ENCODE measurements around the gene LTBR.

Gene LTBR

GRCh38 chr12:6368906-6369525 lies 14.9 kb upstream of the LTBR start:
- no peak for FAIRE-seq

DNA sequence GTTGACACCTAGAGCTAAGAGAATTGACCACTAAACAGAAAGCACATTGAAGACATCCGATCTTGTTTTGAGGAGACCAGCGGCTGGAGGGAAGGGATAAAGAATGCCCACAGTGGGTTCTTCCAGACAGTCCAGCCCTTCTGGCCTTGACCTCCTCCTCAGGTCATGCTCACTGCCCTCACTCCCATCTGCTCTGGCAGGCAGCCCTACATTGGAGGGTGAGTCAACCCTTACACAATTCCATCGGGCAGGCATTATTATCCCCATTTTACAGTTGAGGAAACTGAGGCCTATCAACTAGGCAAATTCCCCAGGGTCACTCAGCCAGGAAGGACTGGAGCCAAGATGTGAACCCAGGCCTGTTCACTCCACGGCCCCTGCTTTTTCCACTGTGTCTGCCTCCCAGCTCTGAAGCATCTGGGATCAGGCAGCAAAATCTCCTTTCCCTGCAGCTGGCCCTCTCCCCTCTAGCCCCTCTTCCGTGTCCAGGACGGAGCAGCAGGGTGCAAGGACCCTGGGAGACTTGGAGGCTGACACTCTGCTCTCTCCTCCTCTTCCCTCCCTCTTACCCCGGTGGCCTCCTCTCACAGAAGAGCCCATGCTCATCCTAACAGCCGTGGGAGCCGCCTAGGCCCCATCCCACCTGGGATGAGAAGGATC lies 13.9 kb upstream of the LTBR start:
- FAIRE-seq: no peak

DNA sequence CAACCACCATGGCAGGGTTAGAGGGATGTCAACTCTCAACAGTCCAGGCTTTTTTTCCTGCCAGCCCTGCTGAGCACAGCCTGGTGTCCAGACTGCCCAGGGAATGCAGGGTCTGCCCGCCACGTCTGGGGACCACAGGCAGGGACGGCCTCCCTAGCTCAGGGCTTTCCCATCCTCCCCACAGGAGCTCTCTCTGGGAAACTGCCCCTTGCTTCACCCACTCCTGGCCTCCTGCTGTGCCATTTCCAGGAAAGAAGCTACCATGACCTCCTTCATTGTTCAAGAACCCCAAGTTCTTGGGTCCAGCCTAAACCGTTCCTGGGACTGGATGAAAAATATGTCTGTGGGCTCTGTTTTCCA lies 13.4 kb upstream of the LTBR start:
- FAIRE-seq: no peak

DNA sequence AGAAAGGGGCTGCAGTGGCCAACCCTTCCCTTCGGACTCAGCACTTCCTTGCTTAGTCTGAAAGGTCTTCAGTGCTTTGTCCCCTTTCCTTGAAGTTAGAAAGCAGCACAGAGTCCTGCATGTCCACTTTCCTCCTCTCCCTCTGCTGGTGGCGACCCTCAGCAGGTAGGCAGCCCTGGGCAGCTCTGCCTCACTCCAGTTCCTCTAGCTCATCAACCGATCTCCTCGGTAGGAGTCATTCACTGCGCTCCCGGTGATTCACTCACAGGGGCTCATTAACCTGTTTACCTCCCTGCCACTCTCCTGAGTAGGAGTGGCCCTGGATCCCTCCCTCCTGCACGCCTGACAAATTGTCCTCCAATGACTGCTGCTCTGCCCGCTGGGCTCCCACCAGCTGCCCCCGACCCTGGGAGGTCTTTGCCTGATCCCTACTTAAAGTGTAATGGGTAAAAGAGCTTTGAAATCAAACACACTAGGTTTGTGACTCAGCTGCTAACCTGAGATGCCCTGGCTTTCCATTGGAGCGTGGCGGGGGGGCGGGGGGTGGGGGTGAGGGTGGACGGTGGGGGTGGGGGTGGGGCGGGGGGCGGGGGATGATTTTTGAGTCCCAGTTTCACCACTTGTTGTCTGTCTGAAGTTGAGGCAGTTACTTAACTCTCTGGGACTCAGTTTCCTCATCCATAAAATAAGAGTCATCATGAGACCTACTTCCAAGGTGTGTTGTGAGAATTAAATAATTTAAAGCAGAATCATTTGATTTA lies 12.8 kb upstream of the LTBR start:
- no peak for FAIRE-seq

- no peak for FAIRE-seq
These were observed 11.5 kb upstream of the LTBR start for GRCh38 chr12:6372403-6373003.

- FAIRE-seq: no peak
These were observed 10.8 kb upstream of the LTBR start for GRCh38 chr12:6373022-6373787.

DNA sequence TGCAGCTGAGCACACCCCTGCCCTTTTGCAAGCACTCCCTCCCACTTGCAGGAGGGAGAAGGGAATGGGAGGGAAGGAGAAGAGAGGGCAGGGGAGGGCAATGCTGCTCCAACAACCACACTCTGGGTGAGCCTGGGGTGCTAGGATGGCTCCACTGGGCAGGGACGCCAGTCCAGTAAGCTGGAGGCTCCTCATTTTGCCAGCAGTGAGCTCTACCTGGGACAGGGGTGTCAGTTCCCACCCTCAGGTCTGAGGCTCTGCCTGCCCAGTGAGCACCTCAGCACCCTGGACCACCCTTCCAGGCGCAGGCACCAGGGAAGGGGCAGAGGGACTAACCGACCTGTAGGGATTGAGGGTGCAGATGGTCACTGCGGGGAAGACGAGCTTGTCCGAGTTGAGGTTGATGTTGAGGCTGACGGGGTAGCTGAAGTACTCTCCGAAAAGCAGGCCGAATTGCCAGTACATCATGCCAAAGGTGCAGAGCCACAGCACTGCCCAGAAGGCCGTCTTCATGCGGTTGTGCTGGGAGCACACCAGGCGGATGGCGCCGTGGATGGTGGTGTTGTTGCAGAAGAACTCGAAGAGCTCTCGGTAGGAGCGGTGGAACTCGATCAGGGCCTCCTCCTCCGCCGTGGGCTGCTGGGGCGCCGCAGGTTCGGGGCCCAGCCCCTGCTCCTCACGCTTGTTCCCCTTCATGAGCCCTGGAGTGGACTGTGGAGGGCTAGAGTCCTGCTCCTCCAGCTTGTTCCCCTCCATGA lies 9.8 kb upstream of the LTBR start:
- no peak for FAIRE-seq

- FAIRE-seq: no peak
These were observed 9.2 kb upstream of the LTBR start for GRCh38 chr12:6374786-6375160.

DNA sequence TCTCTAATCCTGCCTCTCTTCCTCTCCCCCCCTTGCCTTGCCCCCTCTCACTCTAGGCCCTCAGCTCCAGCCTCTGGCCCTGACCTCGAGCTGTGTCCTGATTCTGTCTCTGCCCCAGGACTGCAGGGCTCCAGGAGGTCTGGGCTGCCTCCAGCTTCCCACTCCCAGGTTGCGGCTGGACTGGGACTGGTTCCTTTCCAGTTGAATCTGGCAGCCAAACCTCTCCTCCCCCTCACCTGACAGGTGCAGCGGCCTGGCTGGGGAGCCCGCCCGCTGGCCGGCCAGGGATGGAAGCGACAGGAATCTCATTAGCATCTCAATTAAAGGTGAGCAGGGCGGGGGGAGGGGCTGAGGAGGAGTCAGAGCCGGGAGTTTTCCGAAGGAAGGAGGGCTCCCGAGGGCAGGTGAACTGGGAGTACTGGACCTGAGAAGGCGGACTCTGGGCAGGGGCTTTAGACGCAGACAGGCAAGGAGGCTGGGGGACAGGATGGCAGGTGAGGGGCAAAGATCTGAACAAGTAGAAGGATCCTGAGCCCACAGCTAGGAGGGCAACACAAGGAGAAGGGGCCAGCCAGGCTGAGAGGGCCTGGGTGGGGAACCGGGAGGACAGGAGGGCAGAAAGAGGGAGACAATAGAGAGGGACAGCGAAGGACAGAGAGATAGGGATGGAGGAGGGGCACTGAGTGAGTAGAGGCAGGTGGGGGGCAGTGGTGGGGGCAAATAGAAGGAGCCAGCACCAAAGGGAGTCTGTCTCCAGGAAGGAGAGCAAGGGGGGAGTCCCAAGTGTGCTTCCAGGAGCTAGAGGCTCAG lies 8.5 kb upstream of the LTBR start, which contains the start of gene SCNN1A:
Gene SCNN1A, minus strand, starts transcription at position 295 of the 810 bp plus-strand sequence. CDS start 780 bp downstream, outside the sequence.
- no peak for FAIRE-seq

DNA sequence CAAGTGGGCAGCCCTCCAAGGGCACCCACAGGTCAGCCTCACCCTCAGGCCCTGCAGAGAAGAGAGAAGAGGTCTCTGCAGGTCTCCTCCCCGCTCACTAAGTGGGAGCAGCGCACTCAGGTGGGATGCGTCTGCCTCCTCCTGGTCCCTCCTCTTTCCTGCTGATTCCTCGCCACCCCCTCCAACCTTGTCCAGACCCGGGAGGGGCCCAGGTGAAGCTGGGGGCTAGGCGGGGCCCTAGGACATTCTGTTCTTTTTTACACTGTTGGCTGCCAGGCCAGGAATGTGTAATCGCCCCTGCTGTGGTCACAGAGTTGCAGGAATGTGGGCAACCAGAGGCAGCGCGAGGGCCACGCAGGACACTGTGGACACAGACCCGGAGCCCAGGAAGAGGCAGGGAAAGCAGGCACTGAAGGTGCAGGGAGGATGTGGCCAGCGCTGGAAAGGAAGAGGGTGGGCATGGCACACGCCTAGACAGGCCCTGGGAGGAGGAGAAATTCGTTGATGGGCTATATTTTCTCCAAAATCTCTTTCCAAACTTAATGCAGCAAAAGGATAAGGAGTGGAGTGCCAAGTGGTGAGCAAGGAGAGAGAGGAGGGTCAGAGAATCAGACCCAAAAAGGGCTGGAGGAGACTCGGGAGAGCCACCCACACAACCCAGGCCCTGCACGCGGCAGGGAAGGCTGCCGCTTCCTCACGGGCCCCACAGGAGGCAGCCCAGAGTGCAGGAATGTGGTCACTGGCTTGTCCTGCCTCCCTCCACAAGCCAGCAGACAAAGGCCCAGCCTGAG lies 7.7 kb upstream of the LTBR start:
- FAIRE-seq: no peak

DNA sequence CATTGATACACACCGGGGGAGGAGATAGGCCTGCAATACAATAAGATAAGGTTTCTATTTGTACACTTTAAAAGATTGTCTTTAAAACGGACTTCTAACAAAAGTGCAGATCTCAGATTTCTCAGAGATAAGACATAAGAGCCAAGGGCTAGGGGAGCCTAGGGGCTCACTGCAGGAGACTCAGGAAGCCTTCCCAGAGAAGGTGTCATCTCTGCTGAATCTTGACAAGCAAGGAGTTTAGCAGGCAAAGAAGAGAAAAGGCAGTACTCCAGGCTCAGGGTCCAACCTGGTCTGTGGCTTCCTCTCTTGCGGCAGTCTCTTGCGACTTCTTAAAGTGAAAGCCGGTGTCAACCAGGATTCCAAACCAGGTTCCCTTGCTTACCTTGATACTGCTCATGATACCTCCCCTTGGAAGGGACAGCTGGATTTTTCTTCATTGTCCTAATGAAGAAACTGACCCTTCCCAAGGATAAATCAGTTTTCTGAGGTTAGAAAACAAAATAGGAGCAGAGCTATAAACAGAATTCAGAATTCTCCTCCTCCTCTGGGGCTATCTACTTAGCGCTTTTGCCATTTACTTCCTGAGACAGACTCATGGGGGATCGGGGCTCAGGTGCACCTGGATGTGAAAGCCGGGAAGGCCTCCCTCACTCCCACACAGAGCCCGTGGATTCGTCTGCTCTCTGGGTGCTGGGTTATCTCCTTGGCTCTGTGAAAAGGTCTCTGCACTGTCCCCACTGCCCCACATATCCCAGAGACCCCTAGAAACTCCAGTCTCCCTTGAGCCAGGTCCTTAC lies 6.9 kb upstream of the LTBR start:
- no peak for FAIRE-seq

DNA sequence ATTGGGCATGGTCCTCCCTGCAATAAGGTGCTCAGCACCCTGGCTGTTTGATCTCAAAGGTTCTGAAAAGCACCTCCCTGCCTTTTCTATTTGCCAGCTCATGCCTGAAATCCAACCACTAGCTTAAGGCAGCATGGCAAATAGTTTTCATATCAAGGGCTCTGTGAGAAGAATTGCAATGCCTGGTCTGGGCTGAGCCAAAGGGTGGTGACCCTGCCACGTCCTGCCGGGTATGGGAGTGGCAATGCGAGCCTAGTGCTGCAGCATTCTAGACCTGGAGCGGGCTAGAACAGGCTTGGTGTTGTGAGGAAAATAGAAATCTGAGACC lies 6.3 kb upstream of the LTBR start:
- FAIRE-seq: no peak

DNA sequence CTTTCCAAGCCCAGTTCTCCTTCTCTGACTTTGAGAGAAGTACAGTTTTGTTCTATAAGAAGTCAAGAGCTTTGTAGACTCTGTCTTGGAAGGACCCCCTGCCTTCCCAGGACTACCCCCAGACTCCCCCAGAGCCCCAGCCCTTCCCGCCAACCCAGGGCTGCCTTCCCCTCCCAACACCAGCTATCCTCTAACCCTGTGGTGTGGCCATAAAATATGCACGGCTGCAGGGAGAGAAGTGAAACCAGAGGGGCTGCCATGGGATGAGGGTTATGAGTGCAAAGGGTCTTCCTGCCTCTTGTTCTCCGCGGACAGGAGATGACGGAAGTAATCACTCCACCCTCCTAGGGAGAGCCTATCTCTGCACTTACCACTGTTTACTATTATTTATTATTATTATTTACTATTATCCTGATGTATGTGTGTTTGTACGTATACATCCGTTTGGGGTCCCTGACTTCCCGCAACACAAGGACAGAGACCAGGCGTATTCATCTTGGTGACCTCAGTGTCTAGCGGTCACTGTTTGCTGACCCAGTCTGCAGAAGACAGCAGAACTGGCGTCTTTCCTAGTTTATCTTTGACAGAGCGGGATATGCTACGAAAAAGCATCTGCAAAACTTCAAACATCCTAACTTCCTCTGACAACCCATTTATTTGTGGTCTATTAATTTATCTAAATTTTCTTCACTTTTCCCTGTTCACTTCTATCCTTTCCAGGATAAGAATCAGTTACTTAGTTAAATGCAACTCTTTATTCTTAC lies 5.1 kb upstream of the LTBR start:
- no peak for FAIRE-seq

DNA sequence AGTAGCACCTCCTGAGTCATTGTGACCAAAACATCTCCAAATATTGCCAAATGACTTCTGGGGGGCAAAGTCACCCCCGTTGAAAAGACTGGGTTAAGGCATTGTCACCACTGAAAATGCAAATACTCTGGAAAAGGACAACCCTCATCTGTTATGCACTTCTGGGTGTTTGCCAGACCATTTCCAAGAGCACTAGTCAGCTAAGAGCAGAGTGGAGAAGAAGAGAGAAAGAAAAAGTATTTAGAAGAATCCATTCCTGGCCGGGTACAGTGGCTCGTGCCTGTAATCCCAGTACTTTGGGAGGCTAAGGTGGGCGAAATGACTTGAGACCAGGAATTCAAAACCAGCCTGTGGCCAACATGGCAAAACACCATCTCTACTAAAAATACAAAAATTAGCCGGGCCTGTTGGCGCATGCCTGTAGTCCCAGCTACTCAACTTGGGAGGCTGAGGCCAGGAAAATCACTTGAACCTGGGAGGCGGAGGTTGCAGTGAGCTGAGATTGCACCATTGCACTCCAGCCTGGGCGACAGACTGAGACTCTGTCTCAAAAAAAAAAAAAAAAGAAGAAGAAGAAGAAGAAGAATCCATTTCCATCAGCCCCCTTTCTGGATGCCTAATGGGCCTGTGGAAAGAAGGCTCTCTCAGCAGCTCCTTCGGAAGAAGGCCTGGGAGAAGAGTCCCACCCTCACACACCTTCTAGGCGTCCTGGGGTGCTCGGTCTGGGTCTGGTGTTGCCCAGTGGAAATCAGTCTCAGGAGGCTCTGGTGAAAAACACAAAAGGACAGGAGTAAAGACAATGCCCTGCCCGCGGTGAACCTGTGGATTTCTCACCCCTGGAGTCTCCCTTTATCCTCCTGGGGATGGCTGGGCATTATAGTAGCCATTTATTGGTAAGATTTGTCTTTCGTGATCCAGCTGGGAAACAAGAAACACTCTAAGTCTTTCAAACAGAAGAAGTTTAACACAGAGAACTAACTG lies 3.5 kb upstream of the LTBR start:
- FAIRE-seq: no peak

- FAIRE-seq: no peak
These were observed 1.6 kb upstream of the LTBR start for GRCh38 chr12:6382371-6382770.

GRCh38 chr12:6382982-6383381 lies 980 bp upstream of the LTBR start:
- FAIRE-seq: no peak
